Erythroblast (primary cell): Measurements from ENCODE around the gene ATG4D.

Experiments used
- GATA1 ChIP-seq: IDR thresholded peaks from 2 replicates; pipeline ENCODE4 v1.6.1; 2011; ENCODE audit warnings: low read depth, mild to moderate bottlenecking, control low read depth, low read length, moderate library complexity
- POLR2A ChIP-seq: IDR thresholded peaks from 2 replicates; pipeline ENCODE4 v1.6.1; 2011; ENCODE audit warnings: mild to moderate bottlenecking, low read length

GRCh38 chr19:10550336-10550735 lies 6.6 kb downstream of the ATG4D start:
- TF ChIP-seq POLR2A (no peak), GATA1 (no peak)
